GM18505 (cell line): ENCODE measurements around the gene TMEM273.
A peak's percentile ranks its signal among the peaks of the same experiment; 100 is the strongest.

Experiments used
- ATAC-seq: cut with Tn5 transposase; IDR thresholded peaks from one replicate; pipeline ENCODE4 v1.9.1; 2021; ENCODE audit not compliant: unreplicated experiment
- POLR2A ChIP-seq: IDR thresholded peaks from 4 replicates; pipeline ENCODE4 v1.6.1; 2011; ENCODE audit warnings: borderline replicate concordance; ENCODE audit not compliant: insufficient read depth, insufficient read length; ENCODE audit errors: extremely low read depth

TMEM273 gene

DNA sequence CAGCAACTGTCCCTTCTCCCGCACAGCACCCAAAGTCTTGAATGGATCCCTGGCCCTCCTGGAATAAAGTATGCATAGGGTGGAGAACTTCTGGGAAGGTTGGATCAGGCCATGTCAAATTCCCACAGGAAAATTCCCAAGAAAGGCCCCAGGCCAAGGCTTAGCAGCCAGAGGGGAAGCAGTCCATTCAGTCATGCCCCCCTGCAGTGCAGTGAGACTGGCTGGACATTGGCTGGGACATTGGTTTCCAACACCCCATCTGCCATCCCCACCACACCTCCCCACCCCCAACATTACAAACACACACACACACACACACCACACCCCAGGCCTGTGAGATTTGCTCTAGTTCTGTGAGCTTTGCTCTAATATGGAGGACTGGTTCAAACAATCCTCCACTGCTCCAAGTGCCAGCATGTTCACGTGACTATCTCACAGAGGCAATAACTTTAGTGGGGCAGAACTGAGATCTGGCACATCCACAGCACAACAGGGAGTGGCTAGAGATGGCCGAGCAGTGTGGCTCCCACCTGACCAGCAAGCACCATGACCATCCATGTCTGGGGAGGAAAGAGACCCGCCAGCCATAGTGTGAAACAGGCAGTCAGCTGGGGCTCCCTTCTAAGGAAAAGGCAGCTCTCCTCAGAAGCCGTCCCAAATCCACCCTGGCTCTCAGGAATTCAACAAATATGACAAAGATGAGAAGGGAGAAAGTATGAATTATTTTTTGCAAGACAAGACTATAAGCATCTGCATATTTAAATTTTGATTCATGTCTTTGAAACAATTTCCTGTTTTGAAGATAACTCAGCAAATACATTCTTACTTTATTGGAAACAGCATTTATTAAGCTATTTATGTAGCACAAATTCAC, 47.6 kb downstream of the TMEM273 start:
- no peak for TF ChIP-seq POLR2A
- ATAC-seq: no peak

DNA sequence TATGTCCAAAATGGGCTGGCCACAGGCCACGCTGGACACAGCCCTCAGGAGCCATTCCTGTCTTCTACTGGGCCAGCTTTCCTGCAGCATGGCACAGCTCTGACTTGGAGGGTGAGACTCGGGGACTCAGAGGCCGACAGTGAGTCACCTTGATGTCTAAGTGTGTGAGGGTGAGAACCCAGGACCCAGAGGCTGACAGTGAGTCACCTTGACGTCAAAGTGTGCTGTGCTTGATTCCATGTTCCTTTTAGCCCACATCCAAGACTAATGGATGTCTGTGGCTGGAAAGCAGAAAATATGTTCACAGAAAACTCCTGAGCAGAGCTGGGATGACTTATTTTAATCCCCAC, 48.4 kb downstream of the TMEM273 start:
- no peak for ATAC-seq
- TF ChIP-seq POLR2A: no peak

DNA sequence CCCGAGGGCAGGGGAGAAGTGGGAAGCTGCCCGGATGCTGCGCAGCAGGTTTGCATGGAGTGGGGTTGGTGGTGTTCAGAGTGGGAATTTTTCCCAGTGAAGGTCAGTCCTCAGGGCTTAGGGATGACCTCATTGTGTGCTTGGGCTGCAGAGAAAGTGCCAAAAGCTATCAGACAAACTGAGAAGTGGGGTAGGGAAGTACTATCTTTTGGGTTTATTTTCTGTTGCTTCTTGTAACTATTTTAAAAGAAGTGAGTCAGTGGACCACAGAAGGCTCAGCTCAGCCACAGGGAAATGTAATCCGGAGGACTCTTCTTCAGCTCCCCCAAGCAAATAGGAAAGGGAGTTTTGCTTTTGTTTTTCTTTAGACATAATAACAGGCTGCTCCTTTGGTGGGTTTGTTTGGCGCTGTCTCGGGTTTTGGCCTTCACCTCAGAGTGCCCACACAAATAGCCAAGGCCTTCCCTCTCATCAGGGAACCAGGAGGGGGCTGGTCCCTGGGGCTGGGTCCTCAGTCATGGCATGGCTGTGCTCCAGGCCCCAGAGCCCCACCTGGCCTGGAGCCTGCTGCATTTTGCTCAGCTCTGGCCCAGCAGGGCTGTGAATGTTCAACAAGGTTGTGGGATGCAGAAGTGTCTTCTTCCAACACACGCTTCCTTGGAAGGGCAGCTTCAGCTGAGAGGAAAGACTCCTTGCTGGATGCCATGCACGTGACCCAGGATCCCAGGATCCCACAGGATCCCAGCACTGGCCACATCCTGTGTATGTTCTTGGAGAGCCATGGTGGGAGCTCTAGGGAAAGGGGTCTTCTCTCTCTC, 49.0 kb downstream of the TMEM273 start:
- TF ChIP-seq POLR2A: no peak
- ATAC-seq: no peak

DNA sequence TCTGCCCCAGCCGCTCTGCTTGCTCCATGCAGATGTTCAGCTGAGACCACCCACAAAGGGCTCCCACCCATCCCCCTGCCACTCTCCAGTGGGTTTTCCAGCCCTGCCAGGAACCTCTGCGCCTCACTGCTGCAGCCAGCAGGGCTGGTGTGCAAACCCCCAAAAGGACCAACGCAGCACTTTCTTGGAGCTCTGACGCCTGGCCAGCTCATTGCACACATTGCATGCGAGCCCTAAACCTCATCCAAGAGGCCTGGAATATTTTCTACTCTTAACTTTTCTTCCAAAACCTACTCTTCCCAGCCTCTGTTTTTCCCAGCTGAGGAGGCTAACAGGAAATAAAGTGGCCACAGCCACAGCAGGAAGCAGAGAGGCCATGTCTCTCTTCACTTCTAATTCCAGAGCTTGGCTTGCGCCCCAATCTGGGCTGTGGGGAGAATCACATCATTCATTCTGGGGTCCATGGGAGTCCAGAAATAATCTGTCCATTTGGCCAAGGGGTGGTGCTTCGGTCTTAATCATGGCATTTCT, 49.8 kb downstream of the TMEM273 start:
- no peak for TF ChIP-seq POLR2A
- ATAC-seq: no peak

DNA sequence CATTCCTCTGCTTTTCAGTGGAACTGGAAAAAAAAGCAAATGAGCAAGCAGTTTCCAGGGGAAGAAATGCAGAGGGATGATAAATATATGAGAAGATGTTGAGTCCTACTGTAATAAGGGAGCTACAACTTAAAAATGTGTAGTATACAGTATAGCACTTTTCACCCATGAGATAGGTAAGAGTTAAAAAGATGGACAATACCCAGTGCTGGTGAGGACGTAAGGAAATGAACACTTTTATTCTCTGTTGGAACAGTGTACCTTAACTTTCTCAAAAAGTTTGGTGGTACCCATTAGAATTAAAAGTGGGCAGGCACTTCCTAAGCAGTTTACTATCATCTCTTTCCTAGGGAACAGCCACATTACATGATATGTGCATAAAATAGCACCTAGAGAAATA, 51.7 kb downstream of the TMEM273 start:
- no peak for ATAC-seq
- TF ChIP-seq POLR2A: no peak

DNA sequence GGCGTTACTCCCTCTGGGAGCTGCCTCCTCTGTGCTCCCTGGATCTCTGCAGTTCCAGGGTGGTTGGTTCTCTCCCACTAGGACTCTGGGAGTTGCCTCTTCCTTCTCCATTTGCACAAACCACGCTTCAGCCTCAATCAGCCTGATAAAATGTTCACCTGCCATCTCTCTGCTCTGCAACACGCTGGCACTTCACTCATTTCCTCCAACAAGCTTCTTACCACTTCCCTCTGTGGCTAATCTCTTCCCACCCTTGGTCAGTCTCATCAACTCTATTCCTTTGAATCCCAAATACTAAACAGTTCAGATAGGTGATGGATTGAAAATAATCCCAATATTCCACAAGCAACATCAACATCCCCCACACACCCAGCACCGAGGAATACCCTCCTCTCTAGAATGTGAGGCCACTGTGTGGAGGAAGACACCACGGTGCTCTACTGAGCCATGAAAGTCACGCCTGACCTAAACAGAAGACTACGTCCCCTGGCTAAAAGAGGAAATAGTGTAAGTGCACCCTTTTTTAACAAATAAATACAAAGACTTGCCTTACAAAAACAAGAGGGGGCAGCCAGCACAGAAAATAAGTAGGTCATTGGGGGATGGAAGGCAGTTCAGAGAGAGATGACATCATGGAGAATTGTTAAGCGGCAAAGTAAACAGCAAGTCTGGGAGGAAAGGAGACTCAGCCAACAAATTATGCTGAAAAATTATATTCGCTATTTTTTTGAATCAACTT, 52.4 kb downstream of the TMEM273 start:
- no peak for TF ChIP-seq POLR2A
- peak; percentile 60 for ATAC-seq

DNA sequence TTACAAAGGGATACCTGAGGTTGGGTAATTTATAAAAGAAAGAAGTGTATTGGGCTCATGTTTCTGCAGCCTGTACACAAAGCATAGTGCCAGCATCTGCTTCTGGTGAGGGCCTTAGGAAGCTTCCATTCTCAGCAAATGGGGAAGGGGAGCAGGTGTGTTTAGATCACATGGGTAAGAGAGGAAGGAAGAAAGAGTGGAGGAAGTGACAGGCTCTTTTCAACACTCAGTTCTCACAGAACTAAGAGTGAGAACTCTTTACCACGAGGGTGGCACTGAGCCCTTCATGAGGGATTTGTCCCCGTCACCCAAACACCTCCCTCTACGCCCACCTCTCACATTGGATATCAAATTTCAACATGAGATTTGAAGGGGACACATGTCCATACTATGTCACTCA, 53.9 kb downstream of the TMEM273 start:
- no peak for ATAC-seq
- no peak for TF ChIP-seq POLR2A

DNA sequence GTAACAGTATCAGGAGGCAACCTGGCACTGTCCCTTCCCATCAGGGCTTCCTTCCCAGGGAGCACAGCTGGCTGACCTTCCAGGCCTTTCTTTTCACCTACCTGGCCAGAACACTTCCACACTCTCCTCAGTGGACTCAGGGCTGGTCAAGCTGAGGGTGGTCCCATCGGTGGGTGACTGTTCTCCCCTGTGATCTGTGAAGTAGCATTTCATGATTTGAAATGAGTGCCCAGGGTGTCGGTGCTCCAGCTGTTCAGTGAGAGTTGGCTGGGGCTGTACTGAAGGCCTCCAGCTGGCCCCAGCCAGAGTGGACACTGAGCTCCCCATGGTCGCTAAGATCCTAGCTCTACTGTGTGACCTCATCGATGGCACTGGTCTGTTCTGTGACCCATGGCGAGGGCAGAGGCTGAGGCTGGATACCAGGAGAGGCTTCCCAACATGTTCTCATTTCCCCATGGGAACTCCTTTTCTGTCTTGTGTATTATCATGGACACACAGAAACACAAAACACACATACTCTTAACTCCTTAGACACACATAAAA, 54.4 kb downstream of the TMEM273 start, which contains the start of gene FAM170B:
TSS of gene FAM170B (minus strand) at position 316 of the 543 bp plus-strand sequence. CDS start at position 213, 103 bp downstream.
- ATAC-seq: no peak

DNA sequence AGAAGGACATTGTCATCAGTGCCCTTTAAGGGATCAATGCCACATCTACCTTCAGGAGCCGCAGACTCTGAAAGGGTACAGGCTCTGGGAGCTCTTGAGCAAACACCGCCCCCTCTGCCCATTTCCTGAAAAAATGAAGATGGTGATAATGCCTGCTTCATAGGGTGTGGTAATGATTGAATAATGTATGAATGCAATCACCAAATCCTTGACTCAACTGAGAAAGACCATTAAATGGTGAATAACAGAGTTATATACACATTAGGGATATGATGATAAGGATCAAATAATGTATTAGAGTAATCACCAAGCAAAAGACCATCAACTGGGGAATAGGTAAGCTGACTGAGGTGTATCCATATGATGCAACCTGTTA, 55.8 kb downstream of the TMEM273 start:
- ATAC-seq: no peak
- no peak for TF ChIP-seq POLR2A

More for the DNA sequence above, 54.4 kb downstream of the TMEM273 start, which contains the start of gene FAM170B:
- TF ChIP-seq POLR2A: no peak

DNA sequence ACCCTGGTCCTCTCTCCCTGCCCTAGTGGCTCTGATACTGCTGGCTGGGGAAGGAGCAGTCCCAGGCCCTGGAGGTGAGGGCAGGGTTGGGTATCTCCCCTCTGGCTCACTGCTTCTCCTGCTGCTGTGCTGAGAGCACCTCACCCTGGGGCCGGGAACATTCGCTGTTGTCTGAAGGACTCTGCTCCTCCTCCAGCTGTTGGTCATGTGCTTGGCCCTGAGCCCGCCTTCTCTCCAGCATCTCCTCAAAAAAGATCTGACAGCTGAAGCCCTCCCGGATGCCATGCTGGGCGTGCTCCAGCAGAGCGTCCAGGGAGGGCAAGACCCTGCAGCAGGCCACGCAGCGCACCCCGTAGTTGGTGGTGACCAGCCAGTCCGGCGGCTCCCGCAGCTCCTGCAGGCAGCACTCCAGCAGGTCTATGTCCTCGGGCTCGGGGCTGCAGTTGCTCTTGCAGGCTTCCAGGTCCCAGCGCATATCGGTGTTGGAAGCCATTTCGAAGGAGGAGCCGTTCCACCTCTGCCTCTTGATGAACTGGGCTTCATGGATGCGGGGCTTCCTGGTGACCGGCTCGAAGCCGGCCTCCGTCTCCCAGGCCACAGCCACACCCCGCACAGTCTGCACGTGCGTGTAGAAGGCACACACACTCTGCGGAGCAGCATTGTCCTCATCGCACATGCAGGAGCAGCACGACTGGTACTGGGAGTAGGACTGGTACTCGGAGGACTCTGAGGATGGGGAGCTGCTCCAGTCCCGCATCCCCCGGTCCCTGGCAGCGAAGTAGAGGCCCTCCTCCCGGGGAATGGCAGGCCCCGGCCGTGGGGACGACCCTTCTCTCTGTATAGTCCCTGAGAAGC, 56.5 kb downstream of the TMEM273 start:
- no peak for ATAC-seq
- no peak for TF ChIP-seq POLR2A

DNA sequence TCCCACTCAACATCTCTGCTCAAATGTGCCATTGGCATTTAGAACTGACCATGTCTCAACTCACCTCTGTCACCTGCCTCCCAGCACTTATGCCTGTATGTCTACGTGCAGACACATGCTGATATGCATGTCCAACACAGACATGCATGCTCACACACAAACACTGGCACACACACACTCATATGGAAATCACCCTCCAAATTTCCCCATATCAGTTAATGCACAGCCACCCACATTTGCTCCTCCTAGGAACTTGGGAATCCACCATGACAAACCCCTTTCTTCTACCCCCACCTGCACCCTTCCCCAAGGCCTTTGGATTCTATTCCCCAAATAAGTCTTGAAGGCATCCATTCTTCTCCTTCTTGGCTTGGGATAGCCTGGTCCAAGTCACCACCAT, 58.8 kb downstream of the TMEM273 start:
- ATAC-seq: no peak
- TF ChIP-seq POLR2A: no peak

DNA sequence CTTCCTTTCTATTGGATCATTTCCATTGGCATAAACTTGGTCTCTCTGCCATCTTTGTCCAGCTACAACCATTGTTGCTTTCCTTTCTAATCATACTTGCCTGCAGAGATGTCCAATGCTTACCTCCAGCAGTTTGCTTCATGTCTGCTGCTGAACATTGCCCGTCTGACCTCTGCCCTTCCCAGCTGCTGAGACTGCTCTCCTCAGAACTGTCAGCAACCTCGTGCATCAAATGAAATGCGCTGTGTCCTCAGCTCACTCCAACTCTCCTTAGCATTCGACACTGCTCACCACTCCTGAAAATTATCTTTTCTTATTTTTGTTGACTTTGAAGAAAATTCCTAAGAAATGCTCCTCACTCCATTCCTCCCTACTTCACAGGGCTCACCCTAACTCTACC, 59.3 kb downstream of the TMEM273 start:
- TF ChIP-seq POLR2A: no peak
- no peak for ATAC-seq
